NOMO-1 treated with dmso at 0.1 percent for 144 hours (cell line): ENCODE measurements around the gene ACTN1.

ENCODE experiments used
- DNase-seq: peaks from one replicate; lab custom pipeline; 2025; ENCODE audit not compliant: unreplicated experiment; lab: John Stamatoyannopoulos, UW

The ACTN1 gene

DNA sequence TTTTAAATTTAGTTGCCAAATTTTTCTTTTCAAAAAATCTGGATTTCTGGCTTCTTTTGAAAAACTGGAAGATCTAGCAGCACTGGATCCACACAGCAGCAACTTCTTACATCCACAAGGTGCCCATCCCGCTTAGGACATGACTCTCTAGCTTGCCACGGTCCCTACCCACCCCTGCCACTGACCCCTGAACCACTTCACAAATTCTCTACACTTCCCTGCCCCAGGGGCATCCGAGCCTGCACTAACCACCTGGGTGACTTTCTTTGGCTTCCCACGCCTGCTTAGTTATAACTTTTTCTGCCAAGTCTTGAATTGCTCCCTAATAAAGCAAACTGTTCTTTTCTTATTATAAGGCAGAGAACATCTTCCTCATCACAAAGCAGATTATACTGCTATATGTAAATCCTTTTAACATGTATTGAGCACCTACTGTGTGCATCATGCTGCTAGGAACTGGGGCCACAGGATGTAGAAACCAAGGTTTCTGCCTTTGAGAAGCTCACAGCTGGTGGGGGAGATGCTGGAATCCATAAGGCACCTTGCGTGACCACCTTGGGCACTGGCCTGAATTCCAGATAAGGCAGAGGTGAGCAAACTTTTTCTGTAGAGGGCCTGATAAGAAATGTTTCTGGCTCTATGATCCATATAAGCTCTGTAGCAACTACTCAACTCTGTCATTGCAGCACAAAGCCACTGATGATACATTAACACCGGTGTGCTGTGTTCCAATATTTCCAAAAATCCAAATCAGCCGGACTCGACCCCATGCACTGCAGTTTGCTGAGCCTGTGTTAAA lies 59.8 kb downstream of the ACTN1 start:
- DNase-seq: no peak

DNA sequence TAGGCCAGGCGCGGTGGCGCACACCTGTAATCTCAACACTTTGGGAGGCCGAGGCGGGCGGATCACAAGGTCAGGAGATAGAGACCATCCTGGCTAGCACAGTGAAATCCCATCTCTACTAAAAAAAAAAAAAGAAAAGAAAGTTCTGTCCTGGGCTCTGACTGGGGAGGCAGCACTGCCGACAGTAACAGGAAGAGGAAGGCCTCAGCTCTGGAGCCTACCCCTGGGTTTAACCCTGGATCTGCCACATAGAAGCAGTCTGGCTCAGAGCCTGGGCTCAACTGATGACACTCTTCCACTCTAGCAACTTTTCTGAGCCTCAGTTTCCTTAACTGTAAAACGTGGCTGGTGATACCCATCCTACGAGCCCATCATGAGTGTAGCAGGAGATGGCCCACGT lies 60.5 kb downstream of the ACTN1 start:
- DNase-seq: no peak

- no peak for DNase-seq
Observed at GRCh38 chr14:68916358-68916941, 62.7 kb downstream of the ACTN1 start.

GRCh38 chr14:68913516-68913915 lies 65.6 kb downstream of the ACTN1 start:
- no peak for DNase-seq

- peak; percentile 16 for DNase-seq
Observed at GRCh38 chr14:68911594-68912227, 67.4 kb downstream of the ACTN1 start.

- no peak for DNase-seq
Observed at GRCh38 chr14:68910540-68910939, 68.6 kb downstream of the ACTN1 start.

DNA sequence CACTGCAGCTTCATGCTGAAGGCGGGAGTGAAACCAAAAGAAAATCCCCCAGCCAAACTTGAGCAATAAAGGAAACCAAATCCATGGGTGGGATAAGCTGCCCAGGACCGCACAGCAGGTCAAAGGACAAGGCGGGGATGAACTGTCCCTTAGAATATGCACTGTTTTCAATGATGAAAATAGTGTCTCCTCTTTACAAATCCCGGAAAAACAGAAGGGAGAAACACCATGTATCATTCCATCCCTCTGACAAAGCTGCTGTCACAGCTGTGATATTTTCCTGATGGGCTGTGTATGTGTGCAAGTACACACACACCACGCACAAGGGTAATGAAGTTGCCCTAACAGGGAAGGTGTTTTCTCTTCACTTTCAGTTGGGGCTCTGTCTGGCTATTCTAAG lies 70.3 kb downstream of the ACTN1 start:
- DNase-seq: no peak

GRCh38 chr14:68908201-68908600 lies 70.9 kb downstream of the ACTN1 start:
- no peak for DNase-seq

DNA sequence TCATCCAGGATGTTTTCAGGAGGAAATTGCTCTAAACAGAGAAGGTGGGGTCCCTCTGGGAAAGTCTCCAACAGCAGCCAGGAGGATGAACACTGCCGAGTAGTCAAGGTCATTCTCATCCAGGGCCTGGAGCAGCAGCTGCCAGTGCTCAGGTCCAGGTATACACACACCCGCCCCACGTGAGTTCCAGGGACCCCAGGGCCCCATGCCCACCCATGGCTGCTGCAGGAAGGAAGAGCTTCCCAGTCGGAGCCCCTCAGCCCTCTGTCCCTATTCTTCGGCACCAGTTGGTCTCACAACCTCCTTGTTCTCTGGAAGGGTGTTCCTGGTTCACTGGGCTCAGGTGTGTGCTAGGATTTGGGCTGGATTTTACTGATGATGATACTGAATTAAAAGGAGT lies 72.7 kb downstream of the ACTN1 start:
- DNase-seq: no peak

- DNase-seq: no peak
Observed at GRCh38 chr14:68905107-68905895, 73.8 kb downstream of the ACTN1 start.

DNA sequence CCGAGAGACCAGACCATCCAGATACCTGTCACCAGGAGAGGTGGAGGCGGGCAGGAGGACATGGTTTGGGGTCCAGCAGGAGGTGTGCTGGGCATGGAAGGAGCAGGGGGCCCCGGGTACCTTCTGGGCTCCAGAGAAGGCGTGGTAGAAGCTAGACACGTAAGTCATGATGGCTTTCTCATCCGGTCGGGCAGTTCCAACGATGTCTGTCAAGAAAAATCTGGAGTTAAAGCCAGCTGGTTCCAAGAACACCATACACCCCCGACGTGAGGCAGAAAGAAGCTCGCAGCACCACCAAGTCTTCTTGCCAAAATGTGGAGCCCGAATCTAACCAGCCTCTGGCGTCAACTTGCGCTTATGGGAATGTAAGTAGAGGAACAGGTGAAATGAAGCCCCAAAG lies 76.7 kb downstream of the ACTN1 start:
- DNase-seq: no peak

GRCh38 chr14:68899033-68899603 lies 80.0 kb downstream of the ACTN1 start:
- DNase-seq: no peak

DNA sequence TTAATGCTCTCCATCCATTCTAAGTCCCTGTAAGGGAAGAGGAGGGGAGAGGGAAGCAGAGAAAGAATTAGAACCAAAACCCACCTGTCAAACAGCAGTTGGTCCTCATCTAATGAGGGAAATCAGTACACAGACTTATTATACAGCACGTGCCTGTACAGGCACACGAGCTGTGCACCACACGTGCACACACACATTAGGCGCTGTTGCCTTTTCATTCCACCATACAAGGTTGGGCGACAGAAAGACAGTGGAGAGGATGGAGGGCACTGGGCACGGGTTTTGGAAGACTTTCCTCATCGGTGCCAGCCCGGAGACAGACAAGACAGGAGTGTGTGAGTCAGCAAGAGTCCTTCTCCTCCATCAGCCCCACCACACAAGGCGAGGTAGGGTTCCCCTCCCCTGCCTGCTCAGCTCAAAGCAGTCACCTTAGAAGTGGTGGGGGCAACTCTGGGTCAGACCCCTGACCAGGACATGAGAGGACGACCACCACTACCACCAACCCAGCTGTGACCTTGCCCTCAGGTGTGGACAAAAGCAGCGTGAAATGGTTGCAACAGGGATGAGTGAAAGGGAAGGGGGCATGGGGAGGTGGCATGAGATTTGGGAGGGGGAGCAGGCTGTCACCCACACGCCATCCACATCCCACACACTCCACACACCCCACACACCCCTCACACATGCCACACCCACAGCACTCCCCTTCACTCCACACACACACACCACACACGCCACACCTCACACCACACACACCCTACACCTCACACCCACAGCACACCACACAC lies 80.7 kb downstream of the ACTN1 start:
- DNase-seq: no peak

DNA sequence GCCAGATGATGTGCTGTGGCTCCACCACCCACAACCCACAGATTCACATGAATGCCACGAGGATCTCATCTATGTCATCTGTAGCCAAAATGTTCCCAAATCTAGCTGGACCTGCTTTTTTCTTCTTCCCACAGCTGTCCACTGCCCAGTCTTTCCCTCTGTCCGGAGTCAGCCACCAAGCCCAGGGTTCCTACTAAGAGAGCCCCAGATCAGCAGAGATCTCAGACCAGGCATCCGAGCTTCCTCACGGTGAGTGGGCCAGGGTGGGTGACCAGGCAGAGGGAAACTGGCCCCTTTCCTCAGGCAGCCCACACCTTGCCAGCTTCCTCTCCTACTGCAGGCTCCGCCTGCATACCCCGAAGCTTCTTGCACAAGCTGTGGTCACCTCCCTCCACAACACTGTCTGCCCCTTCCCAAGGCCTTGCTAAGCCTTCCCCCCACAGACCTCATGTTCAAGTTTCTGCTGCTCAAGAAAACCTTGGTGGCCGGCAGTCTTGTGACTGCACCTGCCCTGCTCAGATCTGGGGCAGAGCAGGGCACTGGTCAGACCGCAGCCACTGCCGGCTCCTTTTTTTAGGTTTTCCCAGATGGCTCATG lies 81.4 kb downstream of the ACTN1 start:
- DNase-seq: no peak

DNA sequence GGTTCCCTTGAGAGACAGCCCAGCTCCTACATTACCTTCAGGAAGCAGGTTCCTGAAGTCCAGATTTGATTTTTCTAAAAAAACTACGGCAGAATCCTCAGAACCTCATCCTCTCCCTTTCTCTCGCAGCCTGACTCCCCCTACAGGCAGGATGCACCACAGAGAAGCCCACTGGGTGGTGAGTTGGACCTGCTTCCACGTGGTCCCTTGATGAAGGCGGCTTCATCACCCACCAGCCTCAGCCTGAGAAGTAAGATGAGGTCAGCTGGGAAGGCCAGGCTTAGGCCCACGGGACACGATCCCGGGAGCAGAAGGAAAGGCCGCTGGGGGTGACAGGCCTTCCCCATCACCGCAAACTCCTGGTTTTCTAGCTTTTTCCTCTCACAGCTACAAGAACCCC lies 83.0 kb downstream of the ACTN1 start:
- no peak for DNase-seq

DNA sequence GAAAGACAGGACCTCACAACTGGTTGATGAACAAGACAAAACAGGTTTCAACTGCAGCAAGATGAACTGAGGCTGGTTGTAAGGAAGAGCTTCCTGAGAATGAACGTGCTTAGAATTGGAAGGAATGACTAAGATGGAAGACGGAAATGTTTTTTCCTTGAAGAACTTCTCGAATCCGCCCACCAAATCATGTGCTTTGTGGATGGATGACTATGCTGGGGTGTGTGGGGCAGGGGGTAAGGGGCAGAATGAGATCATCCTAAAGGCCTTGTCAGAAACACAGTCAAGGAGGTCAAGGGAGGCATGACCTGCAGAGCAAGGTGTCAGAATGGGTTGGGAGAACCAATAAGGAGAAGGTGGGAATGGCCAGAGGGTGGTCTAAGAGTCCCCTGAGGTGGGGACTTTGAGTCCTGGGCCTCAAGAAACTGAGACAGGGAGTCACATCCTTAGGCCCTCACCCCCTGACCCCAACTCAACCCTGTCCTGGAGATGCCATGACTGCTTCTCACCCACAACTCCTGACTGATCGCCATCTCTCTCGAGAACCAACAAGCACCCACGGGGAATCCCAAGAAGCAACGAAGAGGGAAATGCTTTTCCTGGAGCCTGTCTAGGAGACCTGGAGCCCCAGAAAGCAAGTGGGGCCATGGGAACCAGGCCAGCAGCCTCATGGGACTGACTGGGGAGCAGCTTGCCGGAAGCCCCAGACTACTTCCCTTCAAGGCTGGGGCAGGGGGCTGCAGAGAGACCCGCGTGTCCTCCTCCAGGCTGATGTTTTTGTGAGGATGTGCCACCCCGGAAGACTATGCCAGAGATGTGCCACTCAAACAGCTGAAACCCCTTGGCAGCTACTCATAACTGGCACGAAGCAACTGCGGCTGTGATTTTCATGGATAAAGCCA lies 84.0 kb downstream of the ACTN1 start:
- no peak for DNase-seq

DNA sequence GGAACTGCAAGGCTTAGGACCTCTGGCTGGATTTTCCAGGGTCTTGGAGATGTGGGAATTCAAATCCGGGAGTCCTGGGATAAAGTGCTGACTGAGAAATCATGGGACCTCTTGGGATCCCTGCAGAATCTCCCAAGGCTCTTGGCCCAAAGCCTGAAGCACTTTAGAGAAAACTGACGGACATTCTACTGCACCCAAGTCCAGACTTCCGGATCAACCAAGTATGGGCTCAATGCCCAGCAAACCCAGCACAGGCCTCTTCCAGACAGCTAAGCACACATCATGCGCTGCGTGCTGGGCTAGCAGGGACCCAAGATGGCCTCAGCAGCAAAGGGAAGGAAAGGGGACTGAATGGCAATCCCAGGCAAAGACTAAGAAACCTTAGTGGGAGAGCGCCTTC lies 85.0 kb downstream of the ACTN1 start:
- no peak for DNase-seq

- DNase-seq: no peak
Observed at GRCh38 chr14:68893566-68893965, 85.5 kb downstream of the ACTN1 start.

DNA sequence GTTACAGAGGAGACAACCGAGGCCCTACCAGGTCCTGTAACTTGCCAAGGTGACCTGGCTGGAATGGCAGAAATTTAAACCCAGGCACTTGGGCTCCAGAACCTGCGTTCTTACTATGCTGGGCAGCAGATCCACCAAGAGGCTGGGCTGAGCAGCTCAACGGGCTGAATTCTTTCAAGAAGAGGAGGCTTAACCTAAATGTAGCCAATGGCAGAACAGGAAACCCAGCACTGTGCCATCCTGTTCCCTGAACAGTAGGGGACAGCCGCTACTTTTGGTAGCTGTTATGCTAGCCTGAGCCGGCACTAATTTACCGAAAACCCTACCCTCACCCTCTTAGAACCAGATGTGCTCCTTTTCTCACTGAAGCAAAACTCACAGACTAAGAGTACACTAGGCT lies 86.1 kb downstream of the ACTN1 start:
- no peak for DNase-seq
